HG03521 (cell line): ENCODE data around the gene UGT1A5.

Experiments
- ATAC-seq: cut with Tn5 transposase; IDR thresholded peaks from one replicate; pipeline ENCODE4 v1.9.1; 2021; ENCODE audit warnings: mild to moderate bottlenecking, moderate library complexity; ENCODE audit not compliant: unreplicated experiment

The UGT1A5 gene

GRCh38 chr2:233822101-233822771 lies 109.5 kb downstream of the UGT1A5 start:
- no peak for ATAC-seq
